ENCODE measurements around the gene PLB1. TPM values are rescaled to one million over a fixed set of nuclear protein-coding genes. Genes with fewer than 3 reads are reported as not detected.

The PLB1 gene
- total and polyA plus RNA-seq, 9 of the 15 experiments (the other 6 are each of a cell fraction or from before 2014, with no cell fraction given): 0.01 to 0.09 (median 0.07) TPM; not detected in 2

GRCh38 chr2:28462122-28462521 is 33.7 kb upstream of the PLB1 start:
- POLR2A ChIA-PET: no interaction called here
- H3K79me2 ChIP-seq (ENCODE audit: control insufficient read depth, insufficient read depth, low read length): no peaks in the 10 kb centered on the region
- H3K9me1 ChIP-seq (ENCODE audit: control insufficient read depth, insufficient read depth, low read length): no peaks in the 10 kb centered on the region
- no TSS peak for BruUV-seq (replicated peaks)
- no peak overlapping the region for H2AFZ ChIP-seq (ENCODE audit: low read depth, low read length)
- FAIRE-seq (no peak), ATAC-seq (no peak), DNase-seq (ENCODE audit: extremely low read depth in 1 of 4, low spot score in 3 of 4) (no peak)
- CTCF ChIA-PET (ENCODE audit: low intra/inter-chr PET ratio): no interaction called here
- no peak overlapping the region for H3K27ac ChIP-seq (ENCODE audit: extremely low read depth, low read depth, low read length)
- intact Hi-C loops (cut with micrococcal nuclease): no loop called here
- no peaks in the 10 kb centered on the region for H3K36me3 ChIP-seq (ENCODE audit: control insufficient read depth, insufficient read depth, low read length)
- peaks cover 0 to 2% of the 10 kb centered on the region in 2 experiments; a peak in 1 of 5 replicates for H3K4me1 ChIP-seq (replicated peaks in 1 of 2; ENCODE audit: control insufficient read depth in 2 of 2, insufficient read depth in 2 of 2, low read length in 2 of 2)
- H3K4me3 ChIP-seq: no peak overlapping the region
- H3K9ac ChIP-seq (ENCODE audit: insufficient read depth in 1 of 2, low read depth in 2 of 2, low read length in 2 of 2): no peak overlapping the region
- H3K4me2 ChIP-seq (ENCODE audit: insufficient read depth, low read length): no peak overlapping the region
- H4K20me1 ChIP-seq (replicated peaks; ENCODE audit: control insufficient read depth, insufficient read depth, low read length): no peaks in the 10 kb centered on the region
- H3K27me3 ChIP-seq (ENCODE audit: control insufficient read depth in 2 of 2, insufficient read depth in 2 of 2, low read length in 2 of 2): peaks cover 0 to 15% of the 10 kb centered on the region in 2 experiments; a peak in 3 of 5 replicates
- in situ Hi-C loops (cut with MboI): no loop called here
- no peaks in the 10 kb centered on the region for H3K9me3 ChIP-seq (replicated peaks; ENCODE audit: control insufficient read depth, insufficient read depth, low read depth, low read length)
- TF ChIP-seq CCAR2 (IDR thresholded peaks at IDR 0.05; ENCODE audit: low read depth, low read length): no peak
- TF ChIP-seq NFXL1 (CRISPR knock-in tag; IDR thresholded peaks at IDR 0.05): no peak
- TF ChIP-seq TCF15 (CRISPR knock-in tag; IDR thresholded peaks at IDR 0.05): no peak
- no peak for TF ChIP-seq PKNOX1 (IDR thresholded peaks at IDR 0.05)
- no peak for TF ChIP-seq MYNN (IDR thresholded peaks at IDR 0.05)
- TF ChIP-seq MYNN (CRISPR knock-in tag; IDR thresholded peaks at IDR 0.05): no peak
- TF ChIP-seq ZNF311 (CRISPR knock-in tag; IDR thresholded peaks at IDR 0.05): no peak
- TF ChIP-seq DNMT1 (IDR thresholded peaks at IDR 0.05): no peak
- no peak for TF ChIP-seq ELF1 (tag; IDR thresholded peaks at IDR 0.05)
- no peak for TF ChIP-seq ZNF583 (CRISPR knock-in tag; IDR thresholded peaks at IDR 0.05)
- TF ChIP-seq, protein P1, sequence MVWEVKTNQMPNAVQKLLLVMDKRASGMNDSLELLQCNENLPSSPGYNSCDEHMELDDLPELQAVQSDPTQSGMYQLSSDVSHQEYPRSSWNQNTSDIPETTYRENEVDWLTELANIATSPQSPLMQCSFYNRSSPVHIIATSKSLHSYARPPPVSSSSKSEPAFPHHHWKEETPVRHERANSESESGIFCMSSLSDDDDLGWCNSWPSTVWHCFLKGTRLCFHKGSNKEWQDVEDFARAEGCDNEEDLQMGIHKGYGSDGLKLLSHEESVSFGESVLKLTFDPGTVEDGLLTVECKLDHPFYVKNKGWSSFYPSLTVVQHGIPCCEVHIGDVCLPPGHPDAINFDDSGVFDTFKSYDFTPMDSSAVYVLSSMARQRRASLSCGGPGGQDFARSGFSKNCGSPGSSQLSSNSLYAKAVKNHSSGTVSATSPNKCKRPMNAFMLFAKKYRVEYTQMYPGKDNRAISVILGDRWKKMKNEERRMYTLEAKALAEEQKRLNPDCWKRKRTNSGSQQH (CRISPR knock-in tag; IDR thresholded peaks at IDR 0.05): no peak
- no peak for TF ChIP-seq WHSC1 (IDR thresholded peaks at IDR 0.05; ENCODE audit: low read length)
- no peak for TF ChIP-seq CBX1 (IDR thresholded peaks at IDR 0.05; ENCODE audit: low read depth)
- no peak for TF ChIP-seq PATZ1 (CRISPR knock-in tag; IDR thresholded peaks at IDR 0.05; ENCODE audit: borderline replicate concordance)
- TF ChIP-seq ZNF449 (CRISPR knock-in tag; IDR thresholded peaks at IDR 0.05): no peak
- no peak for TF ChIP-seq ZNF75A (CRISPR knock-in tag; IDR thresholded peaks at IDR 0.05)
- no peak for TF ChIP-seq PTTG1 (tag; IDR thresholded peaks at IDR 0.05; ENCODE audit: low read depth)

All from K562 (cell line).